K562 (cell line): Measurements from ENCODE around the gene RPL3. TPM values are rescaled to one million over a fixed set of nuclear protein-coding genes. Genes with fewer than 3 reads are reported as not detected.
A peak's percentile ranks its signal among the peaks of the same experiment; 100 is the strongest.

Source experiments
- ATAC-seq: fragments of 200-7000 bp; cut with Tn5 transposase; 3 replicates; pipeline ENCODE4 v1.9.1; 2020; ENCODE audit warnings: moderate library complexity
- BruUV-seq: library from RNA; stranded (reverse); fragments of 400-500 nt; replicated peaks from 2 replicates; lab custom pipeline; 2021; lab: Mats Ljungman, UMichigan
- CTCF ChIA-PET: fragments of 300-600 bp; formaldehyde crosslinking; extraction: SDS; loops from one replicate; lab custom pipeline; 2021; ENCODE audit warnings: low intra/inter-chr PET ratio; lab: Yijun Ruan, JAX
- POLR2A ChIA-PET: fragments of 300-600, 350-650 bp; sonication (Branson Sonifier 250); formaldehyde crosslinking; extraction: SDS; loops from one replicate; lab custom pipeline; 2021; ENCODE audit warnings: antibody characterized with exemption, inconsistent platforms; lab: Yijun Ruan, JAX
- DNase-seq, 4 experiments: peaks; one replicate each; pipeline versions ENCODE4 v3.0.0 to v3.0.0-alpha.2; 2011 to 2018; ENCODE audit warnings: low spot score in 3 of 4, mixed read lengths in 3 of 4; ENCODE audit errors: extremely low read depth in 1 of 4
- FAIRE-seq: peaks from 2 replicates; lab custom pipeline; 2011; peaks lifted over from hg19 to GRCh38; lab: Jason Lieb, UNC
- H2AFZ ChIP-seq: 2 replicates; pipeline ENCODE4 v1.6.0; 2011; ENCODE audit warnings: low read depth, low read length, control low read depth, inconsistent platforms
- H3K27ac ChIP-seq: fragments of 200-600 bp; 3 replicates; pipeline ENCODE4 v1.8.0; 2011; ENCODE audit warnings: low read depth, mild to moderate bottlenecking, control low read depth, inconsistent platforms, low read length, moderate library complexity, mixed read lengths; ENCODE audit errors: extremely low read depth
- H3K27me3 ChIP-seq, 2 experiments: fragments of 300-600 bp in 1 of 2; 2 replicates in 1 of 2; 3 replicates in 1 of 2; pipeline versions ENCODE4 v1.6.0 to v1.8.0; 2011; ENCODE audit warnings: inconsistent platforms in 2 of 2, low read length in 2 of 2, mild to moderate bottlenecking in 1 of 2, mixed read lengths in 1 of 2, moderate library complexity in 1 of 2; ENCODE audit not compliant: control insufficient read depth in 2 of 2, insufficient read depth in 2 of 2
- H3K36me3 ChIP-seq: fragments of 300-600 bp; 3 replicates; pipeline ENCODE4 v1.8.0; 2011; ENCODE audit warnings: mild to moderate bottlenecking, low read length, inconsistent platforms; ENCODE audit not compliant: control insufficient read depth, insufficient read depth
- H3K4me1 ChIP-seq, 2 experiments: fragments of 200-600 bp in 1 of 2; replicated peaks in 1 of 2; 2 replicates in 1 of 2; 3 replicates in 1 of 2; pipeline versions ENCODE4 v1.5.1 to v1.8.0; 2011; ENCODE audit warnings: inconsistent platforms in 2 of 2, low read length in 2 of 2, mild to moderate bottlenecking in 1 of 2, mixed read lengths in 1 of 2, moderate library complexity in 1 of 2; ENCODE audit not compliant: control insufficient read depth in 2 of 2, insufficient read depth in 2 of 2
- H3K4me2 ChIP-seq: 2 replicates; pipeline ENCODE4 v1.6.1; 2011; ENCODE audit warnings: low read length, control low read depth, inconsistent platforms, mixed read lengths; ENCODE audit not compliant: insufficient read depth
- H3K4me3 ChIP-seq: fragments of 200-600 bp; sonication (generic), shearing (Covaris generic); 2 replicates; pipeline ENCODE4 v1.5.1; 2016; ENCODE audit warnings: control low read depth, inconsistent platforms
- H3K79me2 ChIP-seq: fragments of 200-600 bp; 3 replicates; pipeline ENCODE4 v1.8.0; 2011; ENCODE audit warnings: low read length, inconsistent platforms; ENCODE audit not compliant: control insufficient read depth, insufficient read depth
- H3K9ac ChIP-seq, 2 experiments: 2 replicates each; pipeline versions ENCODE4 v1.6.0 to v1.6.1; 2011; ENCODE audit warnings: low read depth in 2 of 2, low read length in 2 of 2, control low read depth in 1 of 2, inconsistent platforms in 1 of 2, mild to moderate bottlenecking in 1 of 2, mixed read lengths in 1 of 2; ENCODE audit not compliant: insufficient read depth in 1 of 2
- H3K9me1 ChIP-seq: one replicate; pipeline ENCODE4 v1.6.0; 2011; ENCODE audit warnings: inconsistent platforms, mild to moderate bottlenecking, low read length, moderate library complexity; ENCODE audit not compliant: control insufficient read depth, insufficient read depth
- H3K9me3 ChIP-seq: replicated peaks from 2 replicates; pipeline ENCODE4 v1.5.1; 2011; ENCODE audit warnings: low read depth, low read length, inconsistent platforms; ENCODE audit not compliant: control insufficient read depth, insufficient read depth
- H4K20me1 ChIP-seq: replicated peaks from 2 replicates; pipeline ENCODE4 v1.6.1; 2011; ENCODE audit warnings: low read length, inconsistent platforms, mixed read lengths; ENCODE audit not compliant: control insufficient read depth, insufficient read depth
- BCOR ChIP-seq: fragments of 450-650 bp; IDR thresholded peaks from 2 replicates; pipeline ENCODE4 v1.6.1; 2016
- CBX5 ChIP-seq: IDR thresholded peaks from 2 replicates; pipeline ENCODE4 v1.6.1; 2014; ENCODE audit warnings: low read depth, borderline replicate concordance
- ELF4 ChIP-seq: fragments of 450-650 bp; formaldehyde crosslinking; IDR thresholded peaks from 2 replicates; pipeline ENCODE4 v1.4.0; 2022; ENCODE audit warnings: missing genetic modification characterization
- GATAD2B ChIP-seq: fragments of 450-650 bp; IDR thresholded peaks from 2 replicates; pipeline ENCODE4 v1.6.1; 2017; ENCODE audit warnings: mild to moderate bottlenecking, borderline replicate concordance
- ID3 ChIP-seq, 2 experiments: fragments of 250-450 bp in 1 of 2; fragments of 450-650 bp in 1 of 2; sonication (Bioruptor Pico) in 1 of 2; IDR thresholded peaks; 2 replicates each; pipeline versions ENCODE4 v1.6.1 to v1.8.0; 2016 to 2021; ENCODE audit warnings: mild to moderate bottlenecking in 2 of 2, moderate library complexity in 2 of 2, missing compliant biosample characterization in 1 of 2, missing genetic modification characterization in 1 of 2
- SRSF7 ChIP-seq: fragments of 200-400 bp; formaldehyde crosslinking; optimal IDR thresholded peaks from 2 replicates; pipeline ENCODE3; 2017; ENCODE audit warnings: mild to moderate bottlenecking, low read depth, low read length
- TEAD2 ChIP-seq: fragments of 450-650 bp; IDR thresholded peaks from 2 replicates; pipeline ENCODE4 v1.6.1; 2016; ENCODE audit warnings: missing genetic modification characterization, control low read depth, missing compliant biosample characterization
- UBTF ChIP-seq, 2 experiments: IDR thresholded peaks; 2 replicates each; pipeline ENCODE4 v1.6.1; 2012; ENCODE audit warnings: improper control_type of control experiment in 2 of 2, low read depth in 2 of 2, low read length in 2 of 2, borderline replicate concordance in 1 of 2
- ZKSCAN8 ChIP-seq: fragments of 200-800 bp; sonication (Bioruptor generic); IDR thresholded peaks from 2 replicates; pipeline ENCODE4 v1.6.1; 2016; ENCODE audit warnings: missing genetic modification characterization, missing compliant biosample characterization
- ZNF253 ChIP-seq: fragments of 250-450 bp; sonication (Bioruptor Pico); conservative IDR thresholded peaks from 2 replicates; pipeline ENCODE4 v1.6.1; 2021; ENCODE audit warnings: mild to moderate bottlenecking
- ZNF740 ChIP-seq, 3 experiments: fragments of 200-800 bp in 1 of 3; sonication (Bioruptor generic) in 1 of 3; sonication (generic) in 1 of 3; formaldehyde crosslinking in 1 of 3; IDR thresholded peaks; 2 replicates each; pipeline versions ENCODE4 v1.6.1 to v1.8.0; 2016 to 2022; ENCODE audit warnings: mild to moderate bottlenecking in 2 of 3, missing compliant biosample characterization in 2 of 3, missing genetic modification characterization in 2 of 3, missing genetic modification reagents in 1 of 3
- ZSCAN29 ChIP-seq: fragments of 450-650 bp; IDR thresholded peaks from 2 replicates; pipeline ENCODE4 v1.6.1; 2017
- WGBS: fragments of 100-300 bp; shearing (Covaris generic); methylation state at CpG from one replicate; pipeline ENCODE4 v1.1.6; 2016; ENCODE audit warnings: low coverage, mixed read lengths; ENCODE audit not compliant: insufficient coverage; ENCODE audit errors: missing lambda C conversion rate; 5-methylcytosine and 5-hydroxymethylcytosine counted together
- in situ Hi-C: fragments of 300-500 bp; cut with MboI; formaldehyde crosslinking; loops from 4 replicates; pipeline ENCODE4 v1.15.0; 2018; ENCODE audit warnings: inconsistent platforms, mixed read lengths
- intact Hi-C: fragments of 100-400 bp; cut with micrococcal nuclease; formaldehyde crosslinking; loops from 2 replicates; pipeline ENCODE4 v1.14.2; 2022
- polyA plus RNA-seq, 8 experiments: library from polyadenylated mRNA; depleted of rRNA in 4 of 8; stranded (reverse) in 5 of 8; unstranded in 3 of 8; fragments of >200 nt; fragmentation: Nextera tagmentation in 2 of 8; fragmentation: Illumina TruSeq in 1 of 8; extraction: Ambion mirVana in 2 of 8; extraction: Trizol in 1 of 8; gene quantifications; 2 replicates each; pipeline versions ENCODE4 v1.2.1 to v1.2.3, GENCODE V29; 2011 to 2014; ENCODE audit warnings: inconsistent platforms in 1 of 8, missing spikeins in 1 of 8
- total RNA-seq, 7 experiments: library from RNA; depleted of rRNA in 6 of 7; stranded (reverse); fragments of >200 nt in 6 of 7; fragmentation: Illumina TruSeq in 2 of 7; extraction: Trizol in 2 of 7; gene quantifications; 2 replicates each; pipeline versions ENCODE4 v1.2.1 to v1.2.3, GENCODE V29; 2011 to 2021; ENCODE audit warnings: low replicate concordance in 1 of 7

RPL3 gene
- total and polyA plus RNA-seq, 9 of the 15 experiments (the other 6 are each of a cell fraction or from before 2014, with no cell fraction given), result 1,624 to 4,066 (median 2,565) TPM

GRCh38 chr22:39360674-39361413, 41.4 kb upstream of the RPL3 start:
- H3K9me3 ChIP-seq, result no peaks in the 10 kb centered on the region
- no peak for ATAC-seq
- H3K4me3 ChIP-seq, result no peak overlapping the region
- intact Hi-C loops (no loop called here), in situ Hi-C loops (no loop called here)
- no peak overlapping the region for H2AFZ ChIP-seq
- H3K79me2 ChIP-seq, result no peaks in the 10 kb centered on the region
- H3K4me2 ChIP-seq, result no peak overlapping the region
- no peak for TF ChIP-seq ID3 (CRISPR knock-in tag; IDR thresholded peaks at IDR 0.05)
- TF ChIP-seq ID3 (tag; IDR thresholded peaks at IDR 0.05), result no peak
- TF ChIP-seq TEAD2 (tag), result no peak
- TF ChIP-seq GATAD2B, result no peak
- no peak for TF ChIP-seq ZNF740 (CRISPR knock-in tag; IDR thresholded peaks at IDR 0.05)
- no peak for TF ChIP-seq ZNF740 (tag; IDR thresholded peaks at IDR 0.05)
- no peak for TF ChIP-seq ZNF253
- TF ChIP-seq ELF4, result no peak
- TF ChIP-seq BCOR, result no peak
- no peak for TF ChIP-seq CBX5
- no peak for TF ChIP-seq ZKSCAN8 (CRISPR knock-in tag)
- TF ChIP-seq UBTF (IDR thresholded peaks at IDR 0.05; ENCODE audit: borderline replicate concordance in 1 of 2, low read depth in 2 of 2, low read length in 2 of 2), result no peak
- no peak for TF ChIP-seq ZSCAN29
- TF ChIP-seq SRSF7, result no peak
- H3K9ac ChIP-seq, result peak overlapping the region in 1 of 2 experiments; percentile 9; a peak in 1 of 4 replicates
- POLR2A ChIA-PET, result no interaction called here
- no peaks in the 10 kb centered on the region for H3K36me3 ChIP-seq
- H3K27me3 ChIP-seq, result no peaks in the 10 kb centered on the region
- WGBS, result 72% methylated on average over 10 of the region's 14 CpGs
- no peaks in the 10 kb centered on the region for H4K20me1 ChIP-seq
- no peaks in the 10 kb centered on the region for H3K9me1 ChIP-seq
- BruUV-seq, result no TSS peak
- no peak for DNase-seq
- CTCF ChIA-PET, result no interaction called here
- H3K27ac ChIP-seq, result no peak overlapping the region
- FAIRE-seq, result no peak
- H3K4me1 ChIP-seq, result peaks cover 18 to 37% of the 10 kb centered on the region in 2 experiments; a peak in 4 of 5 replicates
